Measurements from ENCODE around the gene SYNE2. TPM values are rescaled to one million over a fixed set of nuclear protein-coding genes. Genes with fewer than 3 reads are reported as not detected.
A peak's percentile ranks its signal among the peaks of the same experiment; 100 is the strongest.

The SYNE2 gene
- total RNA-seq, 1 experiment from 2014 or later: 48.5 TPM

DNA sequence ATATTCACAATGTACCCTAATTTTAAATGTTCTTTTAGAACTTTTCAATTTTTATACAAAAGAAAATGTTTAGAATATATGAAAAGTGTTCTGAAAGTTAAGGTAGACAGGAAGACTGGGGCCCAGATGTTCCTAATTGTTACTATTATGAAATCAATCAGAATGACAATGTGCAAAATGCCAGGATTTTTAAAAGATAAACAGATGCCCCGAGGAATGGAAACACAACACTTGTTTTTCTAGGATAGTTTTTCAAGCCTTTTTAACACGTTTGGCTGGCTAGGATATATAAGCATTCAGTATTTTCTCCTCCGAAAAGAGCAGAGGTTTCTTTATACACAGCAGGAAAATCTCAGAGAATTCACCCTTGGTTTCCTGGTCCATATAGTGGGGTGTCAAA lies 334.5 kb downstream of the SYNE2 start:
- no peaks in the 10 kb centered on the region for H3K27me3 Mint-ChIP-seq (ENCODE audit: insufficient read depth, unreplicated experiment)
- H3K36me3 Mint-ChIP-seq (ENCODE audit: insufficient read depth, unreplicated experiment): peaks cover 13% of the 10 kb centered on the region
- no peak overlapping the region for H3K4me3 Mint-ChIP-seq (ENCODE audit: unreplicated experiment)
- no peaks in the 10 kb centered on the region for H3K27me3 ChIP-seq (replicated peaks; ENCODE audit: control insufficient read depth, insufficient read depth, low read length)
- H3K36me3 ChIP-seq (ENCODE audit: control insufficient read depth, insufficient read depth, low read length): no peaks in the 10 kb centered on the region; the same call in 1 of the 2 replicates
- peaks cover 3% of the 10 kb centered on the region; the same call in 1 of the 2 replicates for H3K4me1 ChIP-seq
- H3K9me3 Mint-ChIP-seq (ENCODE audit: unreplicated experiment): no peaks in the 10 kb centered on the region
- TF ChIP-seq, protein P1, sequence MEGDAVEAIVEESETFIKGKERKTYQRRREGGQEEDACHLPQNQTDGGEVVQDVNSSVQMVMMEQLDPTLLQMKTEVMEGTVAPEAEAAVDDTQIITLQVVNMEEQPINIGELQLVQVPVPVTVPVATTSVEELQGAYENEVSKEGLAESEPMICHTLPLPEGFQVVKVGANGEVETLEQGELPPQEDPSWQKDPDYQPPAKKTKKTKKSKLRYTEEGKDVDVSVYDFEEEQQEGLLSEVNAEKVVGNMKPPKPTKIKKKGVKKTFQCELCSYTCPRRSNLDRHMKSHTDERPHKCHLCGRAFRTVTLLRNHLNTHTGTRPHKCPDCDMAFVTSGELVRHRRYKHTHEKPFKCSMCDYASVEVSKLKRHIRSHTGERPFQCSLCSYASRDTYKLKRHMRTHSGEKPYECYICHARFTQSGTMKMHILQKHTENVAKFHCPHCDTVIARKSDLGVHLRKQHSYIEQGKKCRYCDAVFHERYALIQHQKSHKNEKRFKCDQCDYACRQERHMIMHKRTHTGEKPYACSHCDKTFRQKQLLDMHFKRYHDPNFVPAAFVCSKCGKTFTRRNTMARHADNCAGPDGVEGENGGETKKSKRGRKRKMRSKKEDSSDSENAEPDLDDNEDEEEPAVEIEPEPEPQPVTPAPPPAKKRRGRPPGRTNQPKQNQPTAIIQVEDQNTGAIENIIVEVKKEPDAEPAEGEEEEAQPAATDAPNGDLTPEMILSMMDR (IDR thresholded peaks at IDR 0.05; ENCODE audit: insufficient read depth in 1 of 2, low read depth in 1 of 2, low read length in 1 of 2, severe bottlenecking in 1 of 2, unreplicated experiment in 1 of 2): no peak
- POLR2A ChIA-PET: no interaction called here
- H3K4me1 Mint-ChIP-seq (ENCODE audit: low read depth, unreplicated experiment): no peaks in the 10 kb centered on the region
- no peaks in the 10 kb centered on the region for H3K9me3 ChIP-seq
- CTCF ChIA-PET: no interaction called here
- intact Hi-C loops (cut with micrococcal nuclease; ENCODE audit: unreplicated experiment): no loop called here
- no peak for DNase-seq
- H3K27ac Mint-ChIP-seq (ENCODE audit: unreplicated experiment): no peak overlapping the region
- BruUV-seq (replicated peaks): no TSS peak
- H3K4me3 ChIP-seq (ENCODE audit: low read depth, low read length): no peak overlapping the region

DNA sequence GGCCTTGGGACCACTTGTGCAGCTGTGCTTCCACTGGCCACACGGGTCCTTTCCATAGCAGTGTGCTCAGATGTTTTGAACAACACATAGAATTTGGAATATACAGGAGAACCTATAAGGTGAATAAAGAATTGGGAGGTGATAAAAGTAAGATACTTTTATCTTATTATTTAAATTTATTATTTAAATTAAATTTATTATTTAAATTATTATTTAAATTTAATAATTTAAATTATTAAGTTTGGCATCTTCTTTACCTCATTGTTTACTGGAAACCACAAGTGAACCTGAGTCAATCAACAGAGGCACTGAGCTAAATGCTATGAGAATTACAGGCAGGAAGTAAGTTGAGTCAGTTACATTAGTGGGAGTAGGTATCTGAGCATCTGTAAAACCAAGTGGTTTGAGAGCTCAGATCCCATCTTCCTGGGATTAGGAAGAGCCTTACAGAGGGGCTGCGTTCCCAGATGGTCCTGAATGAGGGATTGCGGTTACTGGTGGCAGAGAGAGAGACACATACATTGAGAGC lies 338.2 kb downstream of the SYNE2 start:
- peaks cover 25% of the 10 kb centered on the region for H3K4me1 Mint-ChIP-seq (ENCODE audit: low read depth, unreplicated experiment)
- Histone ChIP-seq H3K27me3 (replicated peaks; ENCODE audit: control insufficient read depth, insufficient read depth, low read length) (no peaks in the 10 kb centered on the region), H3K4me3 (ENCODE audit: low read depth, low read length) (no peak overlapping the region), H3K4me1 (peaks cover 24% of the 10 kb centered on the region; the same call in 1 of the 2 replicates), H3K36me3 (ENCODE audit: control insufficient read depth, insufficient read depth, low read length) (no peaks in the 10 kb centered on the region; the same call in 1 of the 2 replicates), H3K9me3 (no peaks in the 10 kb centered on the region)
- peak overlapping the region; percentile 11 for H3K27ac Mint-ChIP-seq (ENCODE audit: unreplicated experiment)
- peaks cover 13% of the 10 kb centered on the region for H3K36me3 Mint-ChIP-seq (ENCODE audit: insufficient read depth, unreplicated experiment)
- no peak for DNase-seq
- TF ChIP-seq, protein P1 (IDR thresholded peaks at IDR 0.05; ENCODE audit: insufficient read depth in 1 of 2, low read depth in 1 of 2, low read length in 1 of 2, severe bottlenecking in 1 of 2, unreplicated experiment in 1 of 2): no peak
- H3K4me3 Mint-ChIP-seq (ENCODE audit: unreplicated experiment): no peak overlapping the region
- intact Hi-C loops (cut with micrococcal nuclease; ENCODE audit: unreplicated experiment): no loop called here
- ChIA-PET CTCF (no interaction called here), POLR2A (no interaction called here)
- BruUV-seq (replicated peaks): no TSS peak
- no peaks in the 10 kb centered on the region for H3K9me3 Mint-ChIP-seq (ENCODE audit: unreplicated experiment)
- H3K27me3 Mint-ChIP-seq (ENCODE audit: insufficient read depth, unreplicated experiment): no peaks in the 10 kb centered on the region

DNA sequence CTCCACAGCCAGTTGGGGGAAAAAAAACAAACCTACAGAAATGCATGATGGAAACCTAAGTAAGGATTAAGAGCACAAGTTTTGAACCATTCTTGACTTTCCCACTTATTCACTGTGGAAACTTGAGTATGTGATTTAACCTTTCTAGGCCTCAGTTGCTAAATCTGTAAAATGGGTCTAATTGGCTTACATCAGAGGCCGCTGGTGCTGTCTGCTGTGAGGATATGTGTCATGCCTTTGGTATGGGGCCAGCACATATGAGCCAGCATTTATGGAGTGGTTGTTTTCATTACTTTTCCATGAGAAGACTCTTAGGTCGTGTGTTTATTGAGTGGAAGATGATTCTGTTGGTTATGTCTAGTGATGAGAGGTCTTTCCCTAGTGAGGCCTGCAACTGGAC lies 339.0 kb downstream of the SYNE2 start:
- Mint-ChIP-seq H3K9me3 (ENCODE audit: unreplicated experiment) (no peaks in the 10 kb centered on the region), H3K27me3 (ENCODE audit: insufficient read depth, unreplicated experiment) (no peaks in the 10 kb centered on the region), H3K4me1 (ENCODE audit: low read depth, unreplicated experiment) (peaks cover 25% of the 10 kb centered on the region), H3K36me3 (ENCODE audit: insufficient read depth, unreplicated experiment) (peaks cover 13% of the 10 kb centered on the region), H3K4me3 (ENCODE audit: unreplicated experiment) (no peak overlapping the region), H3K27ac (ENCODE audit: unreplicated experiment) (peak overlapping the region; percentile 11)
- BruUV-seq (replicated peaks): no TSS peak
- peaks cover 24% of the 10 kb centered on the region; the same call in 1 of the 2 replicates for H3K4me1 ChIP-seq
- TF ChIP-seq, protein P1 (IDR thresholded peaks at IDR 0.05; ENCODE audit: insufficient read depth in 1 of 2, low read depth in 1 of 2, low read length in 1 of 2, severe bottlenecking in 1 of 2, unreplicated experiment in 1 of 2): no peak
- H3K27me3 ChIP-seq (replicated peaks; ENCODE audit: control insufficient read depth, insufficient read depth, low read length): no peaks in the 10 kb centered on the region
- H3K36me3 ChIP-seq (ENCODE audit: control insufficient read depth, insufficient read depth, low read length): no peaks in the 10 kb centered on the region; the same call in 1 of the 2 replicates
- CTCF ChIA-PET: no interaction called here
- no peak for DNase-seq
- H3K4me3 ChIP-seq (ENCODE audit: low read depth, low read length): no peak overlapping the region
- intact Hi-C loops (cut with micrococcal nuclease; ENCODE audit: unreplicated experiment): no loop called here
- POLR2A ChIA-PET: no interaction called here
- H3K9me3 ChIP-seq: no peaks in the 10 kb centered on the region

Measured in Caco-2 (cell line).